Measurements from ENCODE around the gene TMPRSS11B. TPM values are rescaled to one million over a fixed set of nuclear protein-coding genes. Genes with fewer than 3 reads are reported as not detected.

Gene TMPRSS11B
- polyA plus RNA-seq, 1 donor (not counting 4 experiments of a cell fraction or from before 2014, with no cell fraction given), result 0.58 TPM

GRCh38 chr4:68183417-68183816, 62.1 kb downstream of the TMPRSS11B start:
- H3K9me3 ChIP-seq (ENCODE audit: control insufficient read depth, low read depth, low read length), result no peaks in the 10 kb centered on the region
- H3K9me1 ChIP-seq (ENCODE audit: control insufficient read depth, extremely low read depth, insufficient read depth, low read length), result no peaks in the 10 kb centered on the region
- TF ChIP-seq EZH2 (IDR thresholded peaks at IDR 0.05; ENCODE audit: low read length), result no peak
- TF ChIP-seq, protein P1, sequence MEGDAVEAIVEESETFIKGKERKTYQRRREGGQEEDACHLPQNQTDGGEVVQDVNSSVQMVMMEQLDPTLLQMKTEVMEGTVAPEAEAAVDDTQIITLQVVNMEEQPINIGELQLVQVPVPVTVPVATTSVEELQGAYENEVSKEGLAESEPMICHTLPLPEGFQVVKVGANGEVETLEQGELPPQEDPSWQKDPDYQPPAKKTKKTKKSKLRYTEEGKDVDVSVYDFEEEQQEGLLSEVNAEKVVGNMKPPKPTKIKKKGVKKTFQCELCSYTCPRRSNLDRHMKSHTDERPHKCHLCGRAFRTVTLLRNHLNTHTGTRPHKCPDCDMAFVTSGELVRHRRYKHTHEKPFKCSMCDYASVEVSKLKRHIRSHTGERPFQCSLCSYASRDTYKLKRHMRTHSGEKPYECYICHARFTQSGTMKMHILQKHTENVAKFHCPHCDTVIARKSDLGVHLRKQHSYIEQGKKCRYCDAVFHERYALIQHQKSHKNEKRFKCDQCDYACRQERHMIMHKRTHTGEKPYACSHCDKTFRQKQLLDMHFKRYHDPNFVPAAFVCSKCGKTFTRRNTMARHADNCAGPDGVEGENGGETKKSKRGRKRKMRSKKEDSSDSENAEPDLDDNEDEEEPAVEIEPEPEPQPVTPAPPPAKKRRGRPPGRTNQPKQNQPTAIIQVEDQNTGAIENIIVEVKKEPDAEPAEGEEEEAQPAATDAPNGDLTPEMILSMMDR (optimal IDR thresholded peaks at IDR 0.05 in 1 of 3, IDR thresholded peaks at IDR 0.05 in 1 of 3, conservative IDR thresholded peaks at IDR 0.05 in 1 of 3; ENCODE audit: extremely low read depth in 1 of 3, insufficient read depth in 2 of 3, low read length in 3 of 3), result no peak
- no peak overlapping the region for H3K4me2 ChIP-seq (ENCODE audit: control insufficient read depth, extremely low read depth, insufficient read depth, low read depth, low read length)
- H4K20me1 ChIP-seq (ENCODE audit: control insufficient read depth, extremely low read depth, insufficient read depth, low read length), result no peaks in the 10 kb centered on the region
- H3K27me3 ChIP-seq (ENCODE audit: control insufficient read depth, extremely low read depth, insufficient read depth, low read length), result no peaks in the 10 kb centered on the region
- peaks cover 8% of the 10 kb centered on the region for H3K4me1 ChIP-seq (ENCODE audit: control insufficient read depth, extremely low read depth, insufficient read depth, low read length)
- no peaks in the 10 kb centered on the region for H3K36me3 ChIP-seq (ENCODE audit: control insufficient read depth in 2 of 2, extremely low read depth in 1 of 2, insufficient read depth in 2 of 2, low read length in 2 of 2)
- H3K9ac ChIP-seq (ENCODE audit: control insufficient read depth, extremely low read depth, insufficient read depth, low read length), result no peak overlapping the region
- no peak overlapping the region for H3K27ac ChIP-seq (ENCODE audit: control insufficient read depth, insufficient read depth, low read length)
- DNase-seq (ENCODE audit: low read depth, low spot score), result no peak
- no peaks in the 10 kb centered on the region for H3K79me2 ChIP-seq (ENCODE audit: control insufficient read depth, insufficient read depth, low read length)
- no peak overlapping the region for H2AFZ ChIP-seq (ENCODE audit: control insufficient read depth, low read length)
- no peak for FAIRE-seq
- dilution Hi-C loops (cut with MboI; ENCODE audit: extremely low pct_ligation_motif_present, low sequenced_read_pairs), result no loop called here
- no peak overlapping the region for H3K4me3 ChIP-seq (ENCODE audit: control insufficient read depth in 2 of 3, extremely low read depth in 1 of 3, insufficient read depth in 2 of 3, low read depth in 1 of 3, low read length in 3 of 3)

DNA sequence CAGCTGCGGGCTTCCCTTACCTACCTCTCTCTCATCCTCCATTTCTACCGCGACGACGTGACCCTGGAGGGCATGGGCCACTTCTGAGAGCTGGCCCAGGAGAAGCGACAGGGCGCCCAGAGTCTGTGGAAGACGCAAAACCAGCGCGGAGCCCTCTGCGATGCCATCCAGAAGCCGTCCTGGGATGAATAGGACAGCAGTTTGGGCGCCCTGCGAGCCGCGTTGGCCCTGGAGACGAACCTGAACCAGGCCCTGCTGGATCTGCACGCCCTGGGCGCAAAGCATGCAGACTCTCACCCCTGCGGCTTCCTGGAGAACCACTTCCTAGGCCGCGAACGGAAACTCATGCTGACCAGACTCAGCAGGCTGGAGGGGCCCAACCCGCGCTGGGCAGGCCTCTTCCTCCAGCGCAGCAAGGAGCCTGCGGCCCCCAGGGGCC, 63.1 kb downstream of the TMPRSS11B start:
- Histone ChIP-seq H3K79me2 (ENCODE audit: control insufficient read depth, insufficient read depth, low read length) (no peaks in the 10 kb centered on the region), H3K9ac (ENCODE audit: control insufficient read depth, extremely low read depth, insufficient read depth, low read length) (no peak overlapping the region), H2AFZ (ENCODE audit: control insufficient read depth, low read length) (no peak overlapping the region), H3K4me1 (ENCODE audit: control insufficient read depth, extremely low read depth, insufficient read depth, low read length) (peaks cover 8% of the 10 kb centered on the region), H3K4me3 (ENCODE audit: control insufficient read depth in 2 of 3, extremely low read depth in 1 of 3, insufficient read depth in 2 of 3, low read depth in 1 of 3, low read length in 3 of 3) (no peak overlapping the region), H3K4me2 (ENCODE audit: control insufficient read depth, extremely low read depth, insufficient read depth, low read depth, low read length) (no peak overlapping the region), H3K9me3 (ENCODE audit: control insufficient read depth, low read depth, low read length) (no peaks in the 10 kb centered on the region), H3K9me1 (ENCODE audit: control insufficient read depth, extremely low read depth, insufficient read depth, low read length) (no peaks in the 10 kb centered on the region), H3K27ac (ENCODE audit: control insufficient read depth, insufficient read depth, low read length) (no peak overlapping the region), H3K36me3 (ENCODE audit: control insufficient read depth in 2 of 2, extremely low read depth in 1 of 2, insufficient read depth in 2 of 2, low read length in 2 of 2) (no peaks in the 10 kb centered on the region), H4K20me1 (ENCODE audit: control insufficient read depth, extremely low read depth, insufficient read depth, low read length) (no peaks in the 10 kb centered on the region), H3K27me3 (ENCODE audit: control insufficient read depth, extremely low read depth, insufficient read depth, low read length) (no peaks in the 10 kb centered on the region)
- FAIRE-seq (no peak), DNase-seq (ENCODE audit: low read depth, low spot score) (no peak)
- TF ChIP-seq EZH2 (IDR thresholded peaks at IDR 0.05; ENCODE audit: low read length), result no peak
- TF ChIP-seq, protein P1 (optimal IDR thresholded peaks at IDR 0.05 in 1 of 3, IDR thresholded peaks at IDR 0.05 in 1 of 3, conservative IDR thresholded peaks at IDR 0.05 in 1 of 3; ENCODE audit: extremely low read depth in 1 of 3, insufficient read depth in 2 of 3, low read length in 3 of 3), result no peak
- dilution Hi-C loops (cut with MboI; ENCODE audit: extremely low pct_ligation_motif_present, low sequenced_read_pairs), result no loop called here
